Measurements from ENCODE around the gene COL23A1. TPM values are rescaled to one million over a fixed set of nuclear protein-coding genes. Genes with fewer than 3 reads are reported as not detected.

Gene COL23A1
- total RNA-seq, 1 donor from 2014 or later = 0.32 TPM

DNA sequence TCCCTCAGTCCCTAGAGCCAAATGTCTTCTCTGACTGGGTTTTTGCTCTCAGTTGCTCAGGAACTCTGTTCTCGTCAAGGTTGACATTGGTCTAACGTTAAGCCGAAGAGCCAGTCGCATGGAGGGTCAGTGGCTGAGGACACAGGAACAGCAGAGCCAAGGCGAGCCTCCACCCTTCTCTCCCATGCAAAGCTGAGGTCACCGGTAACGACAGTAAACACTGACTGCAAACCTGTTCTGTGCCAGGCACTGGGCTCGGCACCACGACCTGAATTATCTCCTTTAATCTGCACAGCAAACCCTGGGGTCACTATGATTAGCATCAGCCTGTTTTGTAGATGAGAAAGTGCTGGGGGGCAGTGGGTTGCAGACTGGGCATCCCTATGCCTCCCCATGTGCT is 171.0 kb downstream of the COL23A1 start:
- ATAC-seq = no peak

DNA sequence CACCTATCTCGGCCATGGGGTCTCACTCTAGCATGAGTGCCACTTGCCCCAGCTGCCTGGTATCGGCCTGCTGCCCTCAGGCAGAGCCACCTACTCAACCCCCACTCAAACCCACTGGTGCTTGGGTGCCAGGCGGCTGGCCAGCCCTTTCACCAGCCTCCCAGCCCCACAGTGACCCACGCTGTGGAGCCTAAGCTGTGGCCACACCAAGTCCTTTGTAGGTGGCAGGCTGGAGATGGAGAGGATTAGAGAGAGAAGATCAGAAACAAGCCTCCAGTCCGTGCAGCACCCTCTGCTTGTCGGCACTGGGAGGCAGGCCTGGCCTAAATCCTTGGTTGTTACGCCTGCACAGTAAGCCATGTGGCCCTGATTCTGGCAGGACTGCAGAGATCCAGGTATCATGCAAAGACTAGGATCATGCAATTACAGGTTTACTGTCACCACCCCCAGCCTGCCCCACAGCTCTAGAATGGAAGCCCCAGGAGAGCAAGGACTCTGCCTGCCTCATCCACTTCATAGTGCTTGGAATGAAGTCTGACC is 171.7 kb downstream of the COL23A1 start:
- no peak for ATAC-seq

DNA sequence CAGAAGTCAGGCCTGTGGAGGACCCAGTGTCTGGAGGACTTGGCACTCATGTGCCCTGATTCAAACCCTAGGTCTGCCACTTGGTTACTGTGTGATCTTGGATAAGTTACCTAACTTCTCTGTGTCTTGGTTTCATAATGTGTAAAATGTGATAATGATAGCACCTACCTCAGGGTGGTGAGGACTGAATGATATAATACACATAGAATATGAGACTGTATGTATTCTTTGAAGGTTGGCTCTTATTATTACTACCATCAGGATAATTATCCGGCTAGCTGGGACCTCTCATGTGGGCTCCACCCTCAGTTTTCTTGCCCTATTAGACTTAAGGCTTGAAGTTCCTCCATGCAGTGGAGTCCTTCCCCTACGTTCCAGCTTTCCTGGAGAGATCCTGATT is 172.2 kb downstream of the COL23A1 start:
- ATAC-seq = no peak

DNA sequence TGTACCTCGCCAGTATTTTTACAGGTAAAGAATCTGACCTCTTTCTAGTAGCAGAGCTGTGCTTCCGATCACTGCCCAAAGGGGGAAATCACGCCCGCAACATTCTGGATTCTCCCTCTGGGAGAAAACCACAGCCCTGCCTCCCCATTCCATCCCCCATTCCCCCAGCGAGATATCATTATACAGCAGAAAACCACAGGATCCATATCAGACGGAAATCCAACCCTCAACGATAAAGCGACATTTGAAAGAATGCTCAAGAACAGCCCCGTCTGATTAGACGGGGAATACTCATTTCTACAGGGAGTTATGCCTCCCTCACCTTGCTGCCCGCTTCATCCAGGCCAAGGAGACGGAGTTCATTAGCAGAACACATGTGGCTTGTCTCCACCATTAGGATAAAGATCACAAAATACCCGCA is 172.8 kb downstream of the COL23A1 start:
- no peak for ATAC-seq

DNA sequence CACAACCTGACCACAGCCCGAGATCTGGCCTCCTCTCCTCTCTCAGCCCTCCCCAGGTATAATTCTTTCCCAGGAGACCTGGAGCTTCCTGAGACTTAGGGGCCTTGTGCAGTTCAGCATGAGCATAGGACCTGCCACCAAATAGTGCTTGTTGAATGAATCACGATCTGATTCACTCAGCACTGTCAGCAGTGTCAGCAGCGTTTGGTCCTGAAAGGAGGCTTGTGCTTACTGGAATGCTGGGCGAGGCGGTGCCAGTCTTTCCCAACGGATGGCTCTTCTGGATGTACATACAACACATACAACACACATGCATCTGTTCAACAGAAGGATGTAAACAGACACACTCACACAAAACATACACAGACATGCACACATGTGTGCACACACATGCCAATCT is 173.3 kb downstream of the COL23A1 start:
- ATAC-seq = peak; percentile 46

DNA sequence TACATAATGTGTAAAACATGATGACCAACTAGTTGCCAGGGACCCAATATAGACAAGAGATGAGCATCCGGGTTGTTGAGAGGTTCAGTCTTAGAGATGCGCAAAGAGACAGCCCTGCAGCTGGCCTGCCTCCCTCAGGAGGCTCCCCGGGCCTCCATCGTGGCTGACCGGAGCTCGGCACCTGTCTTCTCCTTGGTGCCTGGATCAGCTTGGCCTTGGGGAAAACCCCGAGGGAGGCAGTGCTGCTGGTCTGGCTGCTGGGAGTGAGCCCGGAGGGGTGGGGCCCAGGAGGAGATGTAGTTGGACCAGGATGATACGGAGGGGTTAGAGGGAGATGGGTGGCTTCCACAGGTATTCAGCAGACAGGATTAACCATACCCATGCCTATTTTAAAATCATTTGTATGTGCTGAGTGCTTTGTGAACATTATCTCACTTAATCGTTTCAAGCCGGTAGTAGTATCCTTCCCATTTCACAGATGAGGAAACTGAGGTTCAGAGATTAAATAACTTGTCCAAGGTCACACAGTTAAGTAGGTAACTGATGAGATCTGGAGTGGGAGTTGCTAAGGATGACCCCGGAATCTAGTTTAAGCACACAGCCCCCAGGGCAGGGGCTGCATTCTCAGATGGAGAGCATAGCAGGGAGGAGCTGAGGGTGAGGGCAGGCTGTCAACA is 173.8 kb downstream of the COL23A1 start:
- ATAC-seq = no peak

- ATAC-seq = no peak
Measured at GRCh38 chr5:178415353-178415752, 174.8 kb downstream of the COL23A1 start.

- no peak for ATAC-seq
Measured at GRCh38 chr5:178413988-178414387, 176.2 kb downstream of the COL23A1 start.

DNA sequence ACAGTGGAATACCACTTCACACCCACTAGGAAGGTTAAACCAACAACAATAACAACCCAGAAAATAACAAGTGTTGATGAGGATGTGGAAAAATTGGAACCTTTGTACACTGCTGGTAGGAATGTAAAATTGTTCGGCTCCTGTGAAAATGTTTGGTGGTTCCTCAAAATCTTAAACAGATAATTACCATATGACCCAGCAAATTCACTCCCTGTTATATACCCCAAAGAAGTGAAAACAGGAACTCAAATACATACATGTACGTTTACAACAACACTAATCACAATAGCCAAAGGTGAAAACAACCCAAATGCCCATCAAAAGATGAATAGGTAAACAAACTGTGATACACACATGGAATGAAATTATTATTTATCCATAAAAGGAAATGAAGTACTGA is 179.1 kb downstream of the COL23A1 start:
- ATAC-seq = no peak

GRCh38 chr5:178407646-178408045 is 182.5 kb downstream of the COL23A1 start:
- ATAC-seq = no peak

DNA sequence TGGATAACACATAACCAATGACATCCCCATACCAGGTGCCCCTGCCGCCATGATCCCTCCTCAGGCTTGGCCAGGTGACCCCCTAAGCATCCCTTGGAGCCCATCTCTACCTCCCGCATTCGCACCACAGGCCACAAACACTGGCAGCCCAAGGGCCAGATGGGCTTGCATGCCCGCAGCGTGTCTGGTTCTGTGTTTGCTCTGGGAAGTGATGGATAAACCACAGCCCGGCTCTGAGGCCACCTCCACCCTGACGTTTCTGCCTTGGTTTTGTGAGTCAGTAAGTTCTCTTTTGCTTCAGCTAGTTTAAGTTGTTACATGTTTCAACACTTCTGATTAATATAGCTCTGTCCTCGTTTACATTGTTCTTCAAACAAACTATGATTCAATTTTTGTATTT is 185.2 kb downstream of the COL23A1 start:
- no peak for ATAC-seq

DNA sequence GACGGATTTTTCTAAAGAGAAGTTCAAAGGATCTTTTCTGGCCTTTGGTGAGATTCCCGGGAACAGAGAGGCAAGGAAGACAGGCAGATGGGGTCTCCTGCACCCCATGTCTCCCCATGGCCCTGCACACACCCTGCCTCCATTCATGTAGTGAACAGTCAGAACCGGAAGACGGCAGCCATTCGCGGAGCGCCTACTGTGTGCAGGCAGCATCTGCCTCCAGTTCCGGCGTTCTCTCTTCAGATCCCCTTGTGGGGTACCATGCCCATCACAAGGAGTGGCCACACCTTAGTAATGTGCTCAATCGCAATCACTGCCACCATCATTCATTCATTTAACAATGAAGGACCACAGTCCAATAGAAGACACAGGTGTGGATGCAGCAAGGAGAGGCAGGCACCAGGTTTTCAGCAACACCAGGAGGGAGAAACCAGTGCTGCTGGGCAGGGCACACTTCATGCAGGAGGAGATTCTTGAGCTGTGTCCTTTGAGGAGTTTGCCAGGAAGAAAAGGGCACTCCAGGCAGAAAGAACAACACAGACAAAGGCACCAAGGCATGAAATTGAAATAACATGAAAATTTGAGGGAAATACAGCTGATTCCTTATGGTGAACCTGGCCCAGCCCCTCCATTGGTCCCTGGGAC is 186.1 kb downstream of the COL23A1 start:
- ATAC-seq = no peak

GRCh38 chr5:178403351-178403750 is 186.8 kb downstream of the COL23A1 start:
- no peak for ATAC-seq

- ATAC-seq = no peak
Measured at GRCh38 chr5:178399701-178400095, 190.5 kb downstream of the COL23A1 start.

DNA sequence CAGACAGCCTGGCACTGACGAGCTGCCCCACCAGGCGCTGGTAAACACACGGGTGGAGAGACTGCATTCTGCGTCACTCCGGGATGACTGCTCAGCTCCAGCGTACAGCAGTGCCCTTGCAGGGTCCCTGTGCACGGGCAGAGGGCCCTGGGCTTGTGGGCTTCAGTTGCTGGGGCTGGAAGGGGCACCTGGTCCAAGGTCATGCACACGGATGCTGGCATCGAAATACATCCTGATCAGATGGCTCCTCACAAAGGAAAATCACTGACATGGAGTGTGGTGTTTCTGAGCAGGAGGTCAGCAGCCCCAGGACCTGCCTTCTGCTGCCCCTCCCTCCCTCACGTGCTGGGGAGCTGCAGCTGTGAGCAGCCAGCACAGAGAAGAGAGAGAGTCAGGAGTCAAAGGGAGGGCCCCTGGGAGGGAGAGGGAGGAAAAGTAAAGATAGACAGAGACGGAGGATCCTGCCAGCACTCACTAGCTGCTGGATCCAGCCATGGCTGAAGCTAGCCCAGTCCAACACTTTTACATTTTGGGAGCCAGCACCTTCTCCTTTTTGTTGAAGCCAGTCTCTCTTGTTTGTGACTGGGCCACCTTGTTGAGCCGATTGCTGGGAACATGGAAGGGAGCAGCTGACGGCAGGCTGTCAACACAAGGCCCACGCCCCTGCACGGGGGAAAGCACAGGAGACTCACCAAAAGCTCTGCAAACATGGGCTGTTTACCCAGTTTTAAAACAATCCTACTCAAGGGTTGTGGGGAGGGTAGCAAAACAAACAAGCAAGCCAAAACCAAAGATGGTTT is 191.1 kb downstream of the COL23A1 start:
- no peak for ATAC-seq

- no peak for ATAC-seq
Measured at GRCh38 chr5:178396796-178397720, 193.1 kb downstream of the COL23A1 start.

DNA sequence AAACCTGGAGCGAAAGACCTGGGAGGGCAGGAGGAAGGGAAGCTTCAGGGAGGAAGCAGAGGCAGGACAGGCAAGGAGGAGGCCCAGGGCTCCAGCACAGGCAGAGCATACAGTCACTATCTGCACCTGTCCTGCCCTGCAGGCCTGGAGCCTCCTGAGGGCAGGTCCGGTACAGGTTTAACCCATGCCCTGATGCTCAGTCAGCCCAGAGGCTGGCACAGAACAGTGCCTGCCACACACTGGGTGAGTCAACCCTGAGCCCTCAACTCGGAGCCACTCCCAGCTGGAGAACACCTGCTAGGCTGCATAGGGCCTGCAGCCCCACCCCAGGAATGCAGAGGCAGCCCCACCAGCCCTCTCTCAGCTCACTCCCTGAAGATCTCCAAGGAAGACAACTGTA is 196.1 kb downstream of the COL23A1 start:
- peak; percentile 46 for ATAC-seq

- ATAC-seq = no peak
Measured at GRCh38 chr5:178392931-178393394, 197.2 kb downstream of the COL23A1 start.

DNA sequence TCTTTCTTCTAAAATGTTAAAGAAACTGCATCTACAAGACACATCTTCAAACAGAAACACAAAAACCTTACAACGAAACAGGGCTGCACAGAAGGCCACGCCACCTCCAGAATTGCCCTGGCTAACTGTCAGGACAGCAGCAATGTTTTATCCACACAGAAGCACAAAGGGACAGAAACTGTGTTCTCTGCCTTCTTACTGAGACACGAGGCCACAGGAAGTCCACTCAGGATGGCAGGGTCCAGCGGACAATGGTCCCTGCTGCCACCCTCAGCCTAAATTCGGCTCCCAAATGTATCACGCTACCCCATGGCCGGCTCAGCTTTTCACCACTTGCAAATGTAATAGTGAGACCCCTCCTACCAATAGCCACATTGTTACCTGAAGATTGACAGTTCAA is 197.8 kb downstream of the COL23A1 start:
- no peak for ATAC-seq

GRCh38 chr5:178391480-178391879 is 198.7 kb downstream of the COL23A1 start:
- ATAC-seq = no peak

DNA sequence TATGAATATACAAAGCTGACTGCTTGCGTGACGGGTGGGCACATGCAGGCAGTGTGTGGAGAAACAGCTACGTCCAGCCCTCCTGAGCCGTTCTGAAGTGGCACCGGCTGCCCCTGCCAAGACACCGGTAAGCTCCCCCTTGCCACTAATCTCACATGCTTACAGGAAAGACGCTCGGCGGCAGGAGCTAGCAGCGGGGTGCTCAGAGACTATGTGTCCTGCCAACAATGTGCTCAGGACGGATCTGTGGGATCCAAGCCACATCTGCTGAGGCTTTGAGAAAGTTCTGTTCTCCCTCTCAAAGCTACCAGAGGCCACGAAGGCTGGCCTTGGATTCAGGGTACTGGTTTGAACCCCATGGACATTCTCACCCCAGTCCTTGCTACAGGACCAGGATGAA is 200.4 kb downstream of the COL23A1 start:
- no peak for ATAC-seq
